Stimulated activated naive B cell treated with anti-CD40 and anti-IgM and Interleukin-4, amounts not matched to agents 10 μg/mL and 1 μg/mL and 100 μg/mL, for 72 hours (primary cell): Measurements from ENCODE around the gene MED27.

ENCODE experiments used
- ATAC-seq, 2 donors: fragments of 150-1000 bp; cut with Tn5 transposase; replicated peaks; 2 replicates each; pipeline ENCODE4 v1.10.0; 2021; ENCODE audit warnings: moderate library complexity in 1 of 2
- DNase-seq: peaks from one replicate; pipeline ENCODE4 v3.0.0; 2021
- H3K27ac Mint-ChIP-seq: one replicate; pipeline ENCODE4 v1.8.0; 2022; ENCODE audit warnings: mild to moderate bottlenecking, mixed read lengths
- H3K27me3 Mint-ChIP-seq, 2 donors: one replicate each; pipeline ENCODE4 v1.8.0; 2022; ENCODE audit warnings: mixed read lengths in 2 of 2
- H3K36me3 Mint-ChIP-seq, 2 donors: one replicate each; pipeline ENCODE4 v1.8.0; 2022; ENCODE audit warnings: mixed read lengths in 2 of 2, mild to moderate bottlenecking in 1 of 2
- H3K4me1 Mint-ChIP-seq, 2 donors: one replicate each; pipeline ENCODE4 v1.8.0; 2022; ENCODE audit warnings: mixed read lengths in 2 of 2, mild to moderate bottlenecking in 1 of 2
- H3K4me3 Mint-ChIP-seq, 2 donors: one replicate each; pipeline ENCODE4 v1.8.0; 2022; ENCODE audit warnings: mild to moderate bottlenecking in 2 of 2, mixed read lengths in 2 of 2, moderate library complexity in 1 of 2
- H3K9me3 Mint-ChIP-seq, 2 donors: one replicate each; pipeline ENCODE4 v1.8.0; 2022; ENCODE audit warnings: mixed read lengths in 2 of 2, mild to moderate bottlenecking in 1 of 2

MED27 gene

DNA sequence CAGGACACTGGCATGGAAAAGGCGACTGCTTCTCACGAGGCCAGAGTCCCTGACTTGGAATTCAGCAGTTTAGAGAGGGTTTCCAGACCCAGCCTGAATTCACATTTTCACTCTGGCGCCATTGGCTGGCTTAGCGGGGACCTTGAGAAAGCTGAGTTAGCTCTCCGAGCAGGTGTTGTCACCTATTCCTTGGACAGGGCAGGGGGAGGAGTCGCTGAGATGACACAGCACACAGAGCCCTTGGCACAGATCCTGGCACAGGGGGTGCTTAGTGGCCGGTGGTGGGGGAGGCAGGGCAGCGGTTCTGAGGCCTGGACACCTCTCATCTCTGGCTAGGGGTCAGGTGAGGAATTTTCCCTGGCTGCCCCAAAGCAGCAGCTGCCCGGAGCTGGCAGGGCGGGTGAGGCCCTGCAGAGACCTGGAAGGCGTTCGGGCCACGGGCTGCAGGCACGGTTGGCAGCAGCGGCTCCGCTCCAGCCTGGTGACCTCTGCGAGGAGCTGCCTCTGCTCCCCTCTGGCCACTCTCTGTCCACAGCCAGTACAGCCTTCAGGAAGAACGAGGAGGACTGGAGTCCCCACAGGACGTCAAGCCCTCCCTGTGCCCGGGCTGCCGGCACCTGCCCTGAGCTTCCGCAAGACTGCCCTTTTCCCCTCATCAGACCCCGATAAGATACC, 267.4 kb downstream of the MED27 start:
- Mint-ChIP-seq H3K27ac (peak overlapping the region; percentile 11), H3K4me3 (no peak overlapping the region), H3K27me3 (peaks cover 56 to 78% of the 10 kb centered on the region in 2 donors), H3K9me3 (no peaks in the 10 kb centered on the region), H3K4me1 (peaks cover 0 to 4% of the 10 kb centered on the region in 2 donors), H3K36me3 (peaks cover 0 to 1% of the 10 kb centered on the region in 2 donors)
- ATAC-seq: no peak
- DNase-seq: no peak

- Mint-ChIP-seq H3K9me3 (no peaks in the 10 kb centered on the region), H3K4me1 (peaks cover 0 to 4% of the 10 kb centered on the region in 2 donors)
- no peak for ATAC-seq
Measured at GRCh38 chr9:131811405-131811804, 268.3 kb downstream of the MED27 start.

GRCh38 chr9:131810351-131811170, 269.1 kb downstream of the MED27 start:
- ATAC-seq (no peak), DNase-seq (no peak)
- no peaks in the 10 kb centered on the region for H3K9me3 Mint-ChIP-seq
- peaks cover 0 to 1% of the 10 kb centered on the region in 2 donors for H3K36me3 Mint-ChIP-seq
- H3K27ac Mint-ChIP-seq: no peak overlapping the region
- H3K4me3 Mint-ChIP-seq: no peak overlapping the region
- H3K4me1 Mint-ChIP-seq: peaks cover 0 to 4% of the 10 kb centered on the region in 2 donors
- peaks cover 55 to 81% of the 10 kb centered on the region in 2 donors for H3K27me3 Mint-ChIP-seq

More at GRCh38 chr9:131811405-131811804, 268.3 kb downstream of the MED27 start:
- H3K27ac Mint-ChIP-seq: no peak overlapping the region
- no peak overlapping the region for H3K4me3 Mint-ChIP-seq
- peaks cover 54 to 81% of the 10 kb centered on the region in 2 donors for H3K27me3 Mint-ChIP-seq
- DNase-seq: no peak
- peaks cover 0 to 1% of the 10 kb centered on the region in 2 donors for H3K36me3 Mint-ChIP-seq
